ENCODE results near the gene OR9K2. TPM values are rescaled to one million over a fixed set of nuclear protein-coding genes. Genes with fewer than 3 reads are reported as not detected.
"Not testable (repeated sequence)": the region's sequence is repeated elsewhere in the genome, so short reads cannot be mapped to it uniquely, and the experiment has no call there.

The OR9K2 gene
- total and polyA plus RNA-seq, 9 donors = not detected

DNA sequence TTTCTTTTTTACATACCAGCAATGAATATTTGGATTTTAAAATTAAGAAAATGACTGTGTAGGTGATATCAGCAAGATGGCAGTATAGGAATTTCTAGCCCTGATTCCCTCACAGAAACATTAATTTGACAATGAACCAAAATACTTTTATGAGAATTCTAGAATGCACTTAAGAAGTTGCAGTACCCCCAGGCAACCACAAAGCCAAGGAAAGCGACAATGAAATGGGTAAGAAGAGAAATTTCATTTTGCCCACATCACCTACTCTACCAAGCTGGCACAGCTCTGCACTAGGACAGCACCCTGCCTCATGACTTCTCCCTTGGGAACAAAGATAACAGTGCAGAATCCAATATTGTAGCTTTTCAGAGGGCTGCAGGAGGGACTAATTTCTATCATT lies 6.6 kb downstream of the OR9K2 start:
- 62 to 72% (median 67%) methylated on average over 1 of the region's 1 CpG for WGBS, 3 donors
- Histone ChIP-seq H3K27ac (no peak overlapping the region), H3K27me3 (no peaks in the 10 kb centered on the region), H3K36me3 (no peaks in the 10 kb centered on the region), H3K4me3 (no peak overlapping the region), H3K4me1 (ENCODE audit: insufficient read depth) (no peaks in the 10 kb centered on the region), H3K9me3 (no peaks in the 10 kb centered on the region)
- TF ChIP-seq POLR2A (IDR thresholded peaks at IDR 0.05) = no peak
- TF ChIP-seq, protein P1, sequence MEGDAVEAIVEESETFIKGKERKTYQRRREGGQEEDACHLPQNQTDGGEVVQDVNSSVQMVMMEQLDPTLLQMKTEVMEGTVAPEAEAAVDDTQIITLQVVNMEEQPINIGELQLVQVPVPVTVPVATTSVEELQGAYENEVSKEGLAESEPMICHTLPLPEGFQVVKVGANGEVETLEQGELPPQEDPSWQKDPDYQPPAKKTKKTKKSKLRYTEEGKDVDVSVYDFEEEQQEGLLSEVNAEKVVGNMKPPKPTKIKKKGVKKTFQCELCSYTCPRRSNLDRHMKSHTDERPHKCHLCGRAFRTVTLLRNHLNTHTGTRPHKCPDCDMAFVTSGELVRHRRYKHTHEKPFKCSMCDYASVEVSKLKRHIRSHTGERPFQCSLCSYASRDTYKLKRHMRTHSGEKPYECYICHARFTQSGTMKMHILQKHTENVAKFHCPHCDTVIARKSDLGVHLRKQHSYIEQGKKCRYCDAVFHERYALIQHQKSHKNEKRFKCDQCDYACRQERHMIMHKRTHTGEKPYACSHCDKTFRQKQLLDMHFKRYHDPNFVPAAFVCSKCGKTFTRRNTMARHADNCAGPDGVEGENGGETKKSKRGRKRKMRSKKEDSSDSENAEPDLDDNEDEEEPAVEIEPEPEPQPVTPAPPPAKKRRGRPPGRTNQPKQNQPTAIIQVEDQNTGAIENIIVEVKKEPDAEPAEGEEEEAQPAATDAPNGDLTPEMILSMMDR (IDR thresholded peaks at IDR 0.05) = no peak
- no peak for TF ChIP-seq EP300 (IDR thresholded peaks at IDR 0.05)
- intact Hi-C loops (cut with DNase I) = no loop called here
- DNase-seq = no peak

DNA sequence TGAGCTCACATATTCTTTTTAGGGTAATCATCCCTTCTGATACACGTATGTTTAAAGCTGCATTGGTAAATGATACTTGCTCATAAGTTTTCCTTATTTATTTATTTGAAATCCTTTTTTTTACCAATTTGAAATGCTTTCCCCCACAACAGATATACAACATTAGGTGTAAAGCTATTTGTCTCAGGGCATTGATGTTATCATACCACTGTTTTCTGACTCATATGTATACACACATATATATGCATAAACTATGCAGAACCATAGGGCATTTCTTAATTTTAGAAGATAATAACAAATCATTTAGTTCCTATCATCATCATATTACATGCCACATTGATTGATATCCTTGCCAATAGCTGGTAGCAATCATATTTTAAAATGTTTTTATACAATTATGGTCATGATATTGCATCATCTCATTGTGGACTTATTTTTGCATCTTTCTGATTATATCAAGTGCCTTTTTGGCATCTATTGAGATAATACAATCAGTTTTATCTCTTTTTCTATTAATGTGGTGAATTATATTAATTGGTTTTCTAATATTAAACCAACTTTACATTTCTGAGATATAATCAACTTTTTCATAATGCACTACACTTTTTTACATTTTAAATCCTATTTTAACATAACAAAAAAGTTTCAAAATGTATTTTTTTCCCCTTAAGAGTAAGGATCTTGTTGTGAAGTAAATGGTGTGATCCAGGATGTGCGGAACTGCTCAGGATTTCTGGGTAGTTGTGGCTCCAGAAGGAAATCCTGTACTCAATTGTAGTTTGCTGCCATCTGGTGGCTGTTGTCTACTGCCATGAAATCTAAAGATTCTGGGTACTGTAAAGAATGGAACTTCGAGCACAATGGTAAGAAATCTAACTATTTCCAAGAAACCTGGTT lies 16.7 kb downstream of the OR9K2 start:
- peak in 1 of 5 donors; percentile 21 for DNase-seq
- Histone ChIP-seq H3K4me3 (no peak overlapping the region), H3K27me3 (no peaks in the 10 kb centered on the region), H3K9me3 (no peaks in the 10 kb centered on the region), H3K4me1 (ENCODE audit: insufficient read depth) (no peaks in the 10 kb centered on the region), H3K27ac (no peak overlapping the region), H3K36me3 (no peaks in the 10 kb centered on the region)
- intact Hi-C loops (cut with DNase I) = loop anchor here in 1 of 4 donors (10.0 kb wide), 1 partner anchor 148 kb away; no protein-coding TSS in a partner anchor
- TF ChIP-seq EP300 (IDR thresholded peaks at IDR 0.05) = no peak
- TF ChIP-seq, protein P1 (IDR thresholded peaks at IDR 0.05) = no peak
- no peak for TF ChIP-seq POLR2A (IDR thresholded peaks at IDR 0.05)
- WGBS, 3 donors = 31 to 36% (median 34%) methylated on average over 3 of the region's 3 CpGs

DNA sequence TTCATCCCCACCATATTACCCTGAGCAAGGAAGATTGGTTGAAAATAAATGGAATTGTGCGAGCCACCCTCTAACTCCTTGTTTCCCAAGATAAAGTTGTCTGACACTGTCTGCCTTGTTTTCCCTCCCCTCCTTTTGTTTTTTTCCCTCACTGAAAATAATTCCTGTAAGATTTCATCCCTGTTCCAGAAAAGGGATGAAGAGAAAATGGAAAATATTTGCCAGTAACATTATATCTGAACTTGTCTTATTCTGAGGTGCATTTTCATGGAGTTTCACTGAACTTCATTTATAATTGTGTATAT lies 17.3 kb downstream of the OR9K2 start:
- DNase-seq = no peak
- no peak for TF ChIP-seq POLR2A (IDR thresholded peaks at IDR 0.05)
- no peak for TF ChIP-seq EP300 (IDR thresholded peaks at IDR 0.05)
- TF ChIP-seq, protein P1 (IDR thresholded peaks at IDR 0.05) = no peak
- H3K27me3 ChIP-seq = no peaks in the 10 kb centered on the region
- intact Hi-C loops (cut with DNase I) = loop anchor here in 1 of 4 donors (10.0 kb wide), 1 partner anchor 149 kb away; no protein-coding TSS in a partner anchor
- 5 to 29% (median 11%) methylated on average over 1 of the region's 1 CpG for WGBS, 3 donors
- H3K27ac ChIP-seq = no peak overlapping the region
- H3K4me1 ChIP-seq (ENCODE audit: insufficient read depth) = no peaks in the 10 kb centered on the region
- H3K36me3 ChIP-seq = no peaks in the 10 kb centered on the region
- no peak overlapping the region for H3K4me3 ChIP-seq
- H3K9me3 ChIP-seq = no peaks in the 10 kb centered on the region

DNA sequence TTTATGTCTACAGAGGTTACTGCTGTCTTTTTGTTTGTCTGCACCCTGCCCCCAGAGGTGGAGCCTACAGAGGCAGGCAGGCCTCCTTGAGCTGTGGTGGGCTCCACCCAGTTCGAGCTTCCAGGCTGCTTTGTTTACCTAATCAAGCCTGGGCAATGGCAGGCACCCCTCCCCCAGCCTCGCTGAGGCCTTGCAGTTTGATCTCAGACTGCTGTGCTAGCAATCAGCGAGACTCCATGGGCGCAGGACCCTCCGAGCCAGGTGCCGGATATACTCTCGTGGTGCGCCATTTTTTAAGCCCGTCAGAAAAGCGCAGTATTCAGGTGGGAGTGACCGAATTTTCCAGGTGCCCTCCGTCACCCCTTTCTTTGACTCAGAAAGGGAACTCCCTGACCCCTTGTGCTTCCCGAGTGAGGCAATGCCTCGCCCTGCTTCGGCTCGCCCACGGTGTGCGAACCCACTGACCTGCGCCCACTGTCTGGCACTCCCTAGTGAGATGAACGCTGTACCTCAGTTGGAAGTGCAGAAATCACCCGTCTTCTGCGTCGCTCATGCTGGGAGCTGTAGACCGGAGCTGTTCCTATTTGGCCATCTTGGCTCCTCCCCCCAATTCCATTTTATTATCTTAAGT lies 40.9 kb downstream of the OR9K2 start:
- intact Hi-C loops (cut with DNase I); H3K9me3 ChIP-seq; H3K4me3 ChIP-seq; H3K27me3 ChIP-seq; H3K27ac ChIP-seq; H3K4me1 ChIP-seq (ENCODE audit: insufficient read depth); H3K36me3 ChIP-seq; DNase-seq: not testable (repeated sequence)
- 81 to 87% (median 83%) methylated on average over 24 of the region's 24 CpGs for WGBS, 3 donors

DNA sequence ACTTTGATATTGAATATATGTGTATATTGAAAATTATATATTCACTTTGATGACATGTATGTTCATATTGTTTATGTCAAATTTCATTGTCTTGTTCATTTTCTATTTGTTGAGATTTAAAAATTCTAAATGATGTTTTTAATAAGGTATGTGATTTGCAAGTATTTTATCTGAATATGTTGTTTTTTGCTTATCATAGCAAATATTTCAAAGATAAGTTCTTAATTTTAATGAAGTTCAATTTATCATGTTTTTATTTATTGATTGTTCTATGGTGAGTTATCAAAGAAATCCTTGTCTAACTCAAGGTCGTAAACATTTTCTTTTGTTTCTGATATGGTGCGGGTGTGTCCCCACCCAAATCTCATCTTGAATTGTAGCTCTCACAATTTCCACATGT lies 45.2 kb downstream of the OR9K2 start:
- Histone ChIP-seq H3K36me3 (no peaks in the 10 kb centered on the region), H3K9me3 (no peaks in the 10 kb centered on the region), H3K27me3 (no peaks in the 10 kb centered on the region), H3K27ac (no peak overlapping the region), H3K4me1 (ENCODE audit: insufficient read depth) (no peaks in the 10 kb centered on the region), H3K4me3 (no peak overlapping the region)
- DNase-seq = no peak
- intact Hi-C loops (cut with DNase I) = no loop called here
- no peak for TF ChIP-seq POLR2A (IDR thresholded peaks at IDR 0.05)
- no peak for TF ChIP-seq EP300 (IDR thresholded peaks at IDR 0.05)
- TF ChIP-seq, protein P1 (IDR thresholded peaks at IDR 0.05) = no peak
- 85 to 91% (median 88%) methylated on average over 2 of the region's 2 CpGs for WGBS, 3 donors

DNA sequence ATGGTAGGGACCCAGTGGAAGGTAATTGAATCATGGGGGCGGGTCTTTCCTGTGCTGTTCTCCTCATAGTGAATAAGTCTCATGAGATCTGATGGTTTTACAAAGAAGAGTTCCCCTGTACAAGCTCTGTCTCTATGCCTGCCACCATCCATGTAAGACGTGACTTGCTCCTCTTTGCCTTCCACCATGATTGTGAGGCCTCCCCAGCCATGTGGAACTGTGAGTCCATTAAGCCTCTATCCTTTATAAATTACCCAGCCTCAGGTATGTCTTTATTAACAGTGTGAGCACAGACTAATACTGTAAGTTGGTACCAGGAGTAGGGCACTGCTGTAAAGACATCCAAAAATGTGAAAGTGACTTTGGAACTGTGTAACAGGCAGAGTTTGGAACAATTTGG lies 45.6 kb downstream of the OR9K2 start:
- H3K27me3 ChIP-seq; H3K9me3 ChIP-seq; H3K4me3 ChIP-seq; H3K36me3 ChIP-seq; intact Hi-C loops (cut with DNase I); DNase-seq; H3K27ac ChIP-seq; H3K4me1 ChIP-seq (ENCODE audit: insufficient read depth): not testable (repeated sequence)
- 64 to 77% (median 68%) methylated on average over 2 of the region's 2 CpGs for WGBS, 3 donors
